Smooth muscle cell of bladder (primary cell): ENCODE results near the gene LCE3B. TPM values are rescaled to one million over a fixed set of nuclear protein-coding genes. Genes with fewer than 3 reads are reported as not detected.

Source experiments
- total RNA-seq: library from RNA; depleted of rRNA; stranded (reverse); fragments of >200 nt; gene quantifications from 2 replicates; pipeline ENCODE4 v1.2.3, GENCODE V29; 2014

Gene LCE3B
- total RNA-seq = not detected in 2 replicates

GRCh38 chr1:152613511-152613910 lies at the start of gene LCE3B:
LCE3B (plus strand) TSS chr1:152613811; CDS start chr1:152613811, 0 bp downstream.

GRCh38 chr1:152566681-152567080 lies 46.9 kb upstream of the LCE3B start, which contains the start of gene LCE3E:
LCE3E (minus strand) TSS chr1:152566780; CDS start chr1:152566208, 572 bp downstream.

GRCh38 chr1:152580433-152580832 lies 33.2 kb upstream of the LCE3B start, which contains the start of gene LCE3D:
LCE3D (minus strand) TSS chr1:152580516; CDS start chr1:152579936, 580 bp downstream.

GRCh38 chr1:152599934-152600333 lies 13.7 kb upstream of the LCE3B start, which contains the start of gene LCE3C:
LCE3C (plus strand) TSS chr1:152600234; CDS start chr1:152600732, 498 bp downstream.

GRCh38 chr1:152622803-152623202 lies 9.2 kb downstream of the LCE3B start, which contains the start of gene LCE3A:
LCE3A (minus strand) TSS chr1:152623103; CDS start chr1:152623103, 0 bp downstream.

GRCh38 chr1:152663098-152663497 lies 49.5 kb downstream of the LCE3B start, which contains the start of gene LCE2D:
LCE2D (plus strand) TSS chr1:152663380; CDS start chr1:152664106, 726 bp downstream.

Other genes starting within 250 kb of the LCE3B start
- not detected in 2 replicates for gene CRNN, start 199.5 kb upstream of the LCE3B start, total RNA-seq
- gene LCE5A, start 103.0 kb upstream of the LCE3B start, total RNA-seq = not detected in 2 replicates
- not detected in 2 replicates for gene CRCT1, start 99.3 kb upstream of the LCE3B start, total RNA-seq
- gene LCE3E, start 47.0 kb upstream of the LCE3B start, total RNA-seq = not detected in 2 replicates
- gene LCE3D, start 33.3 kb upstream of the LCE3B start, total RNA-seq = not detected in 2 replicates
- not detected in 2 replicates for gene LCE3C, start 13.6 kb upstream of the LCE3B start, total RNA-seq
- not detected in 2 replicates for gene LCE3A, start 9.3 kb downstream of the LCE3B start, total RNA-seq
- not detected in 2 replicates for gene LCE2D, start 49.6 kb downstream of the LCE3B start, total RNA-seq
- gene LCE2C, start 61.5 kb downstream of the LCE3B start, total RNA-seq = not detected in 2 replicates
- not detected in 2 replicates for gene LCE2B, start 72.3 kb downstream of the LCE3B start, total RNA-seq
- not detected in 2 replicates for gene LCE2A, start 84.5 kb downstream of the LCE3B start, total RNA-seq
- gene LCE4A, start 94.3 kb downstream of the LCE3B start, total RNA-seq = not detected in 2 replicates
- gene KPRP, start 144.2 kb downstream of the LCE3B start, total RNA-seq = not detected in 2 replicates
- not detected in 2 replicates for gene LCE1F, start 161.3 kb downstream of the LCE3B start, total RNA-seq
- not detected in 2 replicates for gene LCE1E, start 172.4 kb downstream of the LCE3B start, total RNA-seq
- not detected in 2 replicates for gene LCE1D, start 182.9 kb downstream of the LCE3B start, total RNA-seq
- not detected in 2 replicates for gene LCE1C, start 192.8 kb downstream of the LCE3B start, total RNA-seq
- gene LCE1B, start 198.2 kb downstream of the LCE3B start, total RNA-seq = not detected in 2 replicates
- gene LCE1A, start 213.7 kb downstream of the LCE3B start, total RNA-seq = not detected in 2 replicates
- gene LCE6A, start 229.0 kb downstream of the LCE3B start, total RNA-seq = not detected in 2 replicates
- not detected in 2 replicates for gene LCE7A, start 246.2 kb downstream of the LCE3B start, total RNA-seq